ENCODE measurements around the gene RUBCNL.
"Not testable (repeated sequence)": the region's sequence is repeated elsewhere in the genome, so short reads cannot be mapped to it uniquely, and the experiment has no call there.

Gene RUBCNL

DNA sequence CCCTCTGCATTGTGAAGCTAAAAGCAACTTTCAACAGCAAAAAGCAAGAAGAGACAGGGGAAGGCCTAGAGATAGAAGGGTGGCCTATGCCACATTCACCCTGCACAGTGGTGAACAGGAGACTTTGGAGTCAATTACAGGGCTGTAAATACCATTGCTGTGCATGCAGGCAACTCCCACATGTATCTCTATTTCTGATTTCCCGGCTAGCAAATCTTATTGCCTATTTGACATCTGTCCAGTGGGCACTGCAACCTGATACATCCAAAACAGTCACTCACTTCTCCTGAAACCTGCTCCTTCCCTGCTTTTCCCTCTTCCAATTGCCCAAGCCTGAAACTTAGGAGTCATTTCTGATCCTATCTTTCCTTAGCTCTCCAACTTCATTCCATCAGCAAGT, 13.4 kb downstream of the RUBCNL start:
- DNase-seq = no peak

DNA sequence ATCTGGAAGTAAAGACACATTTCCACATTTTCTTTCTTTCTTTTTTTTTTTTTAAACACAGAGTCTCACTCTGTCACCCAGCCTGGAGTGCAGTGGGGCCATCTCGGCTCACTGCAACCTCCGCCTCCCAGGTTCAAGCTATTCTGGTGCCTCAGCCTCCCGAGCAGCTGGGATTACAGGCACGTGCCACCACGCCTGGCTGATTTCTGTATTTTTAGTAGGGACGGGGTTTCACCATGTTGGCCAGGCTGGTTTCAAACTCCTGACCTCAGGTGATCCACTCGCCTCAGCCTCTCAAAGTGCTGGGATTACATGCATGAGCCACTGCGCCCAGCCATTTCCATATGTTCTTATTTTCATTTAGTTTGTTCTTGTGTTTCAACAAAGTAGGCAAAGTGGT, 14.1 kb downstream of the RUBCNL start:
- not testable (repeated sequence) for DNase-seq

GRCh38 chr13:46372071-46372470, 15.0 kb downstream of the RUBCNL start:
- DNase-seq = no peak

GRCh38 chr13:46369506-46370277, 17.4 kb downstream of the RUBCNL start:
- no peak for DNase-seq

DNA sequence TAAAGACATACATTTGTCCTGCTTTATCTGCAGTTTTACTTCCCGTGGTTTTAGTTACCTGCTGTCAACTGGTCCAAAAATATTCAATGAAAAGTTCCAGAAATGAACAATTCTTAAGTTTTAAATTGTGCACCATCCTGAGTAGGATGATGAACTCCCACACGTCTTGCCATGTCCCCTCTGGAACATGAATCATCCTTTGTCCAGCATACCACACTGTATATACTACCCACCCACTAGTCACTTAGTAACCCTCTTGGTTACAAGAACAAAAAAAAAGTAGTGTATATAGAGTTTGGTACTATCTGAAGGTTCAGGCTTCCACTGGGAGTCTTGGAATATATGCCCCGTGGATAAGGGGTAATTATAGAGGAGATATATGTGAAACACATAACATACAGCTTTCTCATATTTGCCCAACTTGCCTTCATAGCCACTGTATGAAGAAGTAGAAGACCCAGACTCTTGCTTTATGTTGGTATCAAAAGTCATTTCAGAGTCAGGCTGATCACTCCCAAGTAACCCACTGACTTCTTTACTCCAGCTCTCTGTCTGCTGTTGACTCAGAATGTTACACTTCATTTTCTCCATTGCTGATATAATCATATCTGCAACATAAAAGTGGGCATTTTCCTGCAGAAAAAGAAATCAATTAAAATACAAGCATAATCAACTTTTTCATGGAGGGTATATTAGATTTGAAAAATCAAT, 19.3 kb downstream of the RUBCNL start:
- DNase-seq = no peak

- DNase-seq = no peak
These were observed 25.6 kb downstream of the RUBCNL start for GRCh38 chr13:46361276-46361934.

DNA sequence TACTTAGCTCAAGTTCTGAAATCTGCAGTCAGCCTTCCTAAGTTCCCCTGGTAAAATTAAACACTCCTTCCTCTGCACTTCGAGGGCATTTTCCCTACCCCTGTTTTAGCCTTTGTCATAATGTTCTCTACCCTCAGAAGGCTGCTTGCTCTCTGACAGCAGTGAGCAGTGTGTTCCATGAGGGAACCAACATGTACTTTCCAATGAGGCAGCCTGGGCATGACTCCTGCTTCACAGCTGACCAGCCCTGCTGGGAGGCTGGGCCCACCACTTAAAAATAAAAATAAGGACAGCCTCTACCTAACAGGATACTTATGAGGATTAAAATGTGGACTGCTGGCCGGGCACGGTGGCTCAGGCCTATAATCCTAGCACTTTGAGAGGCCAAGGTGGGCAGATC, 26.4 kb downstream of the RUBCNL start:
- DNase-seq = no peak

GRCh38 chr13:46359714-46360113, 27.3 kb downstream of the RUBCNL start:
- no peak for DNase-seq

DNA sequence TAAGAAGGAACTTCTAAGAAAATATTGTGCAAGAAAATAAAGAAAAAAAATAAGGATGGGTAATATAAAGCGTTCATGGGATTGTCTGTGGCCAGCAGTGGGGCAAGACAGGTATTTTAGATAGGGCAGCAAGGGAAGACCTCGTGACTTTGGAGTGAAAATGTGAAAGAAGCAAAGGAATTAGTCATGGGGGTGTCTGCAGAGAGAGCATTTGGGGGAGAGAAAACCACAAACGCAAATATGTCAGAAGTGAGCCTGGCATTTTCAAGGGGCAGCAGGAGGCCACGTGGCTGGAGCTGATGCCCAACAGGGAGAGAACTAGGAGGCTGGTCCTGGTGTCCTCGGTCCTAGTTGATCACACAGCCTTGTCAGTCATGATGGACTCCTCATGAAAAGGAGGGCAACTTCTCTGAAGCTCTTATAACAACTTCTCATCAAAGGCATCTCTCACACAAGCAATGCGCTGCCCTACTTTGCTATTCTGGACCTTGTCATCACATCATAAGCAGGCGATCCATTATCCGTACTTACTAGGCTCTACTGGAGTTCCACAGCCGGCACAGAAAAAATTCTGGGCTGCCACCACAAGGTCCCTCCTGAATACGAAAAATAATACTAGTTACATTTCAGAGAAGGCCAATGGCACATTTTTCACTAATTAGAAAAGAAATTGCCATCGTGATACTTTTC, 31.0 kb downstream of the RUBCNL start:
- DNase-seq = no peak

DNA sequence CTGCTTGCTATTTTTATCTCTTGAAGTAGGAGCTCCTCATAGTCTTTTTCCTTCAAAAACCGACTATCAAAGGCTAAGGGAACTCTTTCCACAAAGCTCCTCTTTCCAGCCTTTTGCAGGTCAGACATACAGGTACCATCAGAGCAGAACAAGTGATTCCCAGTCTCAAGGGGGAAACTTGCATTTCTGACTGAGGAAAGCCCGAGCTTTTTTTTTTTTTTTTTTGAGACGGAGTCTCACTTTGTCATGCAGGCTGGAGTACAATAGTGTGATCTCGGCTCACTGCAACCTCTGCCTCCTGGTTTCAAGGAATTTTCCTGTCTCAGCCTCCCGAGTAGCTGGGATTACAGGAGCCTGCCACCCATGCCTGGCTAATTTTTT, 32.0 kb downstream of the RUBCNL start:
- DNase-seq = no peak

DNA sequence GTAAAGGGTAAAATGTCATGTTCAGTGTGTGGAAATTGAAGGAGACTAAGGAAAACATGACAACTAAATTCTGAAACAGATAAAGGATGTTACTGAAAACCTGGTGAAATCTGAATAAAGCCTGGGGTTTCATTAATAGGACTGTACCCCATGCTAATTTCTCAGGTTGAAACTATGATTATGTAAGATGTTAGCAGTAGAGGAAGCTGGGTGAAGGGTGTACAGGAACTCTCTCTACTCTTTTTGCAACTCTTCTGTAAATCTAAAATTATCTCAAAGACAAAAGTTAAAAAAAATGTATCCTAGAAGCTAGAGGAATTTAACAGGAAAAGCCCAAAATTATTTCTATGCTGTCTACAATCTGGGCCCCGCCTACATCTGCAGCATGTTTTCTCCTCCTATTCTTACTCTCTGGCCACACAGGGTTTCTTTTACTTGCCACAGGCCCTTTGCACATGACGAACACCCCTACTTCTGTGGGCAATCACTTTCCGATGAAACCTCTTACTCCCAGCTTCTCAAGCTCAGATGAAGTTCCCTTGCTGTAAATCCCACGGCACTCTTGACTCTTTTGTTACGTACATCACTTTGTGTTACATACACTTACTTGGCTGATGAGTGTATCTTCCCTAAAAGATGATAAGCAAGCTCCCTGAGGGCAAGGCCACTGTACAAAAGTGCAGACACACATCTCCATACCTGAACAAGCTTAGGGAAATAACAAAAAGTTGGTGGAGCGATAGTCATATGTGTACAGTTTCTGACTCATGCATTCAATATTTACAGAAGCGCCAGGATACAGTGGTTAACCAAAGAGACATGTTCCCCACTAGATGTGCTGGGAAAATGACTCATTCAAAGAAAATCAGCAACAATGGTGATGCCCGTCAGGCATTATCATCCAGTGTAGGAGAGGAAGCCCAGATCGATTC, 32.6 kb downstream of the RUBCNL start:
- DNase-seq = no peak

GRCh38 chr13:46352805-46353204, 34.2 kb downstream of the RUBCNL start:
- no peak for DNase-seq

GRCh38 chr13:46350003-46350402, 37.0 kb downstream of the RUBCNL start:
- no peak for DNase-seq

DNA sequence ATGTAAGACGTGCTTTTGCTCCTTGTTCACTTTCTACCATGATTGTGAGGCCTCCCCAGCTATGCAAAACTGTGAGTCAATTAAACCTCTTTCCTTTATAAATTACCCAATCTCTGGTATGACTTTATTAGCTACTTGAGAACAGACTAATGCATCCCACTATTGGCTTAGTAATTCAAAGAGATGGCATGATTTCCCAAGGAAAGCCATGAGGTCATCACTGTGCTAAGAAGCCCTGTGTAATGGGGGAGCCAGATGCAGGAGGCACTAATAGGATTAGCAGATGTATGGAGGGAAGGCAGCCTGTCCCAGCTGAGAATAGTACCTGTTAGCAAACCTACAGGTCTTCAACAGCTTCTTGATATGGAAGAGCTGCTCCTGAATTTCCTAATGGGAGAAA, 38.1 kb downstream of the RUBCNL start:
- no peak for DNase-seq

DNA sequence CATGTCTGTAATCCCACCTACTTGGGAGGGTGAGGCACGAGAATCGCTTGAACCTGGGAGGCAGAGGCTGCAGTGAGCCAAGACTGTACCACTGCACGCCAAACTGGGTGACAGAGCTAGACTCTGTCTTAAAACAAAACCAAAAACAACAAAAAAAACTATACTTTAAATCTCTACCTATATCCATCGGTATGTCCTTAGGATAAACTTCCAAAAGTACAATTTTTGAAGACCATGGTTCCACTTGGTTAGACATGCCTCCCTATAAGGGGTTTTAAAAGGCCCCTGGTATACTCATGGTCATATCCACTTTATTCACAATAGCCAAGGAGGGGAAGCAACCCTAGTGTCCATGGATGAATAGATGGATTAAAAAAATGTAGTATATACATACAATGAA, 39.8 kb downstream of the RUBCNL start:
- no peak for DNase-seq

DNA sequence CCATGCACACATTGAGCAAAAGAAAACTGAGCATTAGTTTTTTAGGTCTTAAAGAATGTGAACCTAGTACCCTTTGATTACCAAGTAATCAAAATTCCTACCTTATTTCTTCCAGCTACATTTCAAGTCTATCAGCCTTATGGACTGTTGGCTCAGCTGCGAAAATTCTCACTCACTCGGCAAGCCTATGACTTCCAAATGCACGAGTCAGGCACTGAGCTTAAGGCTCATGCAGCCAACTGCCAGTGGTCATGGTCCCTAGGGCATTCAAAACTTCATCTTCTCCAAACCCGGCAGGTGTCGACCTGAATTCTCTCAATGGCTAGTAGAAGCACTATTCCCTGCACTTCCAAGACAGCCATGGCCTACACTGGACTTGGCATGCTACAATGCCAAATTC, 41.2 kb downstream of the RUBCNL start:
- no peak for DNase-seq

DNA sequence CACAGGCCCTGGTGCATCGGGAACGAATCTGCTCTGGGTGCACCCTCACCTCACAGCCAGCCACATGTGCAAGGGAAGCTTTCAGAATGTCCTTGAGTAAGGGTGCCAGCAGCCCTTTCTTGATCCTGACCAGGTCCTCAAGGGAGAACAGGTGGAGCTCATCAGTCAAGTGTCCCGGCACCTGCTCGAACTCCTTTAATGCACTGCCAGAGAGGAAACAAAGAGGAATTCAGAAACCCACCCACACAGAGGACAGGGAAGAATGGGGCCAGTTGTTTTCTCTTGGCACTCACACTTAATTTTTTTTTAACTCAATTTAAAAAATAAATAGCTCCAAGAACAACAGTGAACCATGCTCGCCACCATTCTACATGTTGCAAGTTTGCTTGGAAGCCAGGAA, 41.7 kb downstream of the RUBCNL start:
- DNase-seq = no peak

DNA sequence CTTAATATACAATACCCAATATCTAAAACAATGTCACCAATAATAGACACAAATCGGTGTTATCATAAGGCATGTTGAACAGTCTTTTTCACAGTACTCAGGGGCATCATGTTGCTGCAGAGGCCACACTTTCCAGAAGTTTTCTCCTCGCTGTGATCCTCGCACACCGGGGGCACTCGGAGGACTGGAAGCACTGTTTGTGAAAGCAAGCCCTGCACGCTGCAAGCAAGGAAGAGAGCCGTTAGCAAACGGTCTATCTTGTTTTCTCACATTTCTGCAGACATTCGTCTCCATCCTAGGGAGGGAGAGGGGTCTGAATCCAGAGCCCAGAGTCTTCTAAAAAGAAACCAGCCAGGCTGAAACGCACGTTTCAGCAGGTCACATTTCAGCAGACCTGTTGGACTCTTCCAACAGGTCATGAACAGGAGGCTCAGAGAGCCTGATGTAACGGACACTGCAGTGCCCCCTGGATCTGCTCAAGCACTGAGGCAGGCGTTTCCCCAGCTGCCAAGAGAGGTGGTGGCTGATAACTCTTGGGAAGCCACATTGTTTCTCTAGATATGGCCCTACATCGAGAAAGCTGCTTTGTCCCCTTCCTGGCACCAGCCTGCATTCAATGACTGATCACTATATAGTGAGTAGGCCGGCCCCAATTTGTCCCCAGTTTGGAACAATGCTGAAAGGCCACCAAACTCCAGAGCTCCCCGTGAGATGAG, 43.6 kb downstream of the RUBCNL start:
- no peak for DNase-seq

GRCh38 chr13:46342538-46342937, 44.5 kb downstream of the RUBCNL start:
- DNase-seq = no peak

DNA sequence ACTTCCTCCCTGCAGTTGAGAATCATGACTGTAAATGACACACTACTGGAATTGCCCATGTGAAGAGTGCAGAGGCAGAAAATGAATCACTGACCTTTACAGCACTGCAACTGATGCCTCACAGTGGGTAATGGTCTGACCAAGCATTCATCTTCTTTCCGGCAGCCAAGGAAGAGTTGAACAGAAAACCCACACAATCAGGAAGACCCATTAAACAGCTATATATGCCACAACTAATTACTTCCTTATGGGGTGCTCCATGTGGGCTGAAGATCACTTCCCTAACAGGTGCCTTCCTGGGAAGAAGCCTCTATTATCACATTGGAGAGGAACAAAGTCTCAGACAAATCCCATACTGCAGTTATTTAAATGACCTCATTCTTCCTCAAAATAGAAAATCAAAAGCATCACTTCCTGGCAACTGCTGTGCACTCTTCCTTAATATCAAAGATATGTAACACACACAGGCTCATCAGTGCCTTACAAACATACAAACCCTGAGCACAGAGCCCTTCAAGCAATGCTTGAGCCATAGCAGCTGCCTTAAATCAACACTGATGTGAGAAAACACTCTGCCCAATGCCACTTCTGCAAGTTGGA, 45.8 kb downstream of the RUBCNL start:
- no peak for DNase-seq

DNA sequence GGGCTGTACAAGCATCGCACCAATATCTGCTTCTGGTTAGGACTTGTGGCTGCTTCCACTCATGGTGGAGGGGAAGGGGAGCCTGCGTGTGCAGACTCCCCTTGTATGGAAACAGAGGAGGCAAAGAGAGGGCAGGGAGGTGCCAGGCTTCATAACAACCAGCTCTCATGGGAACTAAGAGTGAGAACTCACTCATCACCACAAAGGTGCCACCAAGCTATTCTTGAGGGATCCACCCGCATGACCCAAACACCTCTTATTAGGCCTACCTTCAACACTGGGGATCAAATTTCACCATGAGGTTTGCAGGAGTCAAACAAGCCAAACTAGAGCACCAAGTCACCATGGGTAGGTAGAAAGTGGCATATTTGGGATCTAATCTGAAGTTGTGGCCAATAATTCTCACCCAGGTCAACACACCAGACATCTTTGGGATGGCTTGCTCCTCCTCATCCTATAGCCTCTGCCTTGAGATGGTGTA, 46.4 kb downstream of the RUBCNL start:
- DNase-seq = no peak

Measured in stimulated activated CD4-positive, alpha-beta T cell treated with anti-CD3 and anti-CD28 coated beads, Interleukin-12 subunit alpha, Interleukin-12 subunit beta, amount 100 ng/mL, for 4 hours (primary cell).